ENCODE results near the gene LRTM1. TPM values are rescaled to one million over a fixed set of nuclear protein-coding genes. Genes with fewer than 3 reads are reported as not detected.

The LRTM1 gene
- total RNA-seq, 1 donor from 2014 or later: not detected

DNA sequence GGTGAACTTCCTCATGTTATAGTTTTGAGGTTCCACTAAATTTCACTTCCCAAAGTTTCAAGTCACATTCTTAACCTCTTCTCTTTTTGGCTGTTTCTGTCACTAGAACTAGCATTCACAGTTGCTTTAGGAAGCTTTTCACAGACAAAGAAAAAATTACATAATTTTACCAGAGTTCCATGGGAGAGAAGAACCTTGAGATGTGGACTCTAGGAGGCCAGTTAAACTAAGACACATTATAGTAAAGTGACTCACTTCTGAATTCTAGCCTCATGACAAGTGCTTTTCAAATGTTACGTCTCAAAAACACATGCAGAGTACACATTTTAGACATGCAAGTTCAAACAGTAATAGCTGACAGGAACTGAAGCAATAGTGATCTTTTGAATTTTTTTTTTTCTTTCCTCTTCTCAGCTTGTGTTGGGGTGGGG, 39.9 kb upstream of the LRTM1 start:
- Mint-ChIP-seq H3K4me3 (no peak overlapping the region), H3K27ac (peak overlapping the region; percentile 6), H3K9me3 (no peaks in the 10 kb centered on the region), H3K27me3 (ENCODE audit: low read depth) (no peaks in the 10 kb centered on the region), H3K36me3 (no peaks in the 10 kb centered on the region), H3K4me1 (peaks cover 39% of the 10 kb centered on the region)
- no peak for TF ChIP-seq CTCF (IDR thresholded peaks at IDR 0.05; ENCODE audit: unreplicated experiment)
- no peak for DNase-seq (ENCODE audit: low spot score in 2 of 2, unreplicated experiment in 2 of 2)

DNA sequence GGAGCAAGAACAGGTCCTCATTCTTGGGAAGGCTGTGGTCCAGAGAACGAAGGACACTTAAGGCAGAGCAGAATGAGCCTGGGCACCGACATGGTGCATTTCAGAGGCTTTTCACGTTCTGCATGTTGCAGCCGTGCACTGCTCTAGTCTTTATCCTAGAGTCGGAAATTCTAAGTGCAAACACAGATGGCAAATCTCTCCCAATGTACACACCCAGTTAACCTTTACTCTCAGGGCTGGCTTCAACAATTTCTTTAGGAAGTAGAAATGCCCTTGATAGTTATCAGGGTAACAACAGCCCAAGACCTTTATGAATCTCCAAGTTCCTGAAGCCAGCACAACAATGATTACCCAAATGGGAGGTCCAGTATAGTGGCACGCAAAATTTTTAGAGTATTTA, 39.1 kb upstream of the LRTM1 start:
- Mint-ChIP-seq H3K4me1 (peaks cover 43% of the 10 kb centered on the region), H3K36me3 (no peaks in the 10 kb centered on the region), H3K27ac (no peak overlapping the region), H3K9me3 (no peaks in the 10 kb centered on the region), H3K27me3 (ENCODE audit: low read depth) (no peaks in the 10 kb centered on the region), H3K4me3 (no peak overlapping the region)
- DNase-seq (ENCODE audit: low spot score in 2 of 2, unreplicated experiment in 2 of 2): no peak
- TF ChIP-seq CTCF (IDR thresholded peaks at IDR 0.05; ENCODE audit: unreplicated experiment): no peak

DNA sequence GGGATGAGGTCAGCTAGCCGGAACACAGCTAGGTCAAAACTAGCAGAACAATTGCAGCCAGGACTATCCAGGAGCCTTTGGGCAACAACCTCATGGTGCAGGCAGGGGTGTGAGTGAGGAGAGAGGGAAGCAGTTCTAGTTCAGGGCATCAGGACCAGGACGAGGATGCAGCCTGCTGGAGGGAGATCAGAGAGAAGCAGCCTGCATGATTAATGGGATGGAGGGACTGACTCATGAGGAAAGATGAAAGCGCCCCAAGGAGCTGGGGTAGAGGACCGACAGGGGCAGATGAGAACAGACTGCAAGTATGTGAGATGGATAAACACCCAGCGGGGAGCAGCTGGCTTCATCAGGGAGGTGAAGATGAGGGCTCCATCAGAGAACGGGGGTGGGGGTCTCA, 37.9 kb upstream of the LRTM1 start:
- no peak for TF ChIP-seq CTCF (IDR thresholded peaks at IDR 0.05; ENCODE audit: unreplicated experiment)
- no peaks in the 10 kb centered on the region for H3K36me3 Mint-ChIP-seq
- DNase-seq (ENCODE audit: low spot score in 2 of 2, unreplicated experiment in 2 of 2): no peak
- no peaks in the 10 kb centered on the region for H3K27me3 Mint-ChIP-seq (ENCODE audit: low read depth)
- peak overlapping the region; percentile 21 for H3K27ac Mint-ChIP-seq
- peaks cover 52% of the 10 kb centered on the region for H3K4me1 Mint-ChIP-seq
- no peaks in the 10 kb centered on the region for H3K9me3 Mint-ChIP-seq
- H3K4me3 Mint-ChIP-seq: no peak overlapping the region

- no peaks in the 10 kb centered on the region for H3K36me3 Mint-ChIP-seq
- TF ChIP-seq CTCF (IDR thresholded peaks at IDR 0.05; ENCODE audit: unreplicated experiment): no peak
- peak overlapping the region; percentile 10 for H3K27ac Mint-ChIP-seq
- no peak for DNase-seq (ENCODE audit: low spot score in 2 of 2, unreplicated experiment in 2 of 2)
- H3K4me3 Mint-ChIP-seq: no peak overlapping the region
- H3K27me3 Mint-ChIP-seq (ENCODE audit: low read depth): no peaks in the 10 kb centered on the region
- H3K9me3 Mint-ChIP-seq: no peaks in the 10 kb centered on the region
- H3K4me1 Mint-ChIP-seq: peaks cover 62% of the 10 kb centered on the region
Measured at GRCh38 chr3:54964081-54964480, 36.2 kb upstream of the LRTM1 start.

GRCh38 chr3:54963641-54964040, 35.8 kb upstream of the LRTM1 start:
- no peak for TF ChIP-seq CTCF (IDR thresholded peaks at IDR 0.05; ENCODE audit: unreplicated experiment)
- Mint-ChIP-seq H3K27ac (peak overlapping the region; percentile 25), H3K36me3 (no peaks in the 10 kb centered on the region), H3K4me1 (peaks cover 58% of the 10 kb centered on the region), H3K27me3 (ENCODE audit: low read depth) (no peaks in the 10 kb centered on the region), H3K4me3 (no peak overlapping the region), H3K9me3 (no peaks in the 10 kb centered on the region)
- no peak for DNase-seq (ENCODE audit: low spot score in 2 of 2, unreplicated experiment in 2 of 2)

GRCh38 chr3:54962200-54962599, 34.3 kb upstream of the LRTM1 start:
- Mint-ChIP-seq H3K4me1 (peaks cover 55% of the 10 kb centered on the region), H3K4me3 (no peak overlapping the region), H3K9me3 (no peaks in the 10 kb centered on the region), H3K27me3 (ENCODE audit: low read depth) (no peaks in the 10 kb centered on the region), H3K27ac (no peak overlapping the region), H3K36me3 (no peaks in the 10 kb centered on the region)
- no peak for DNase-seq (ENCODE audit: low spot score in 2 of 2, unreplicated experiment in 2 of 2)
- TF ChIP-seq CTCF (IDR thresholded peaks at IDR 0.05; ENCODE audit: unreplicated experiment): no peak

Data from mesothelial cell of epicardium (in vitro differentiated cells).